SJSA1 (cell line): Measurements from ENCODE around the gene MAP2K5. TPM values are rescaled to one million over a fixed set of nuclear protein-coding genes. Genes with fewer than 3 reads are reported as not detected.
A peak's percentile ranks its signal among the peaks of the same experiment; 100 is the strongest.

ENCODE experiments used
- DNase-seq, 2 experiments: peaks; one replicate each; pipeline ENCODE4 v3.0.0-alpha.2; 2015 to 2020; ENCODE audit warnings: low spot score in 2 of 2, low read depth in 1 of 2
- H3K27ac ChIP-seq: fragments of 250-450 bp; sonication (Bioruptor Pico); 2 replicates; pipeline ENCODE4 v1.5.1; 2020; ENCODE audit warnings: mild to moderate bottlenecking, moderate library complexity
- H3K27me3 ChIP-seq: fragments of 250-450 bp; sonication (Bioruptor Pico); replicated peaks from 2 replicates; pipeline ENCODE4 v1.5.1; 2020; ENCODE audit warnings: mild to moderate bottlenecking, moderate library complexity
- H3K36me3 ChIP-seq: fragments of 250-450 bp; sonication (Bioruptor Pico); 2 replicates; pipeline ENCODE4 v1.5.1; 2020; ENCODE audit warnings: mild to moderate bottlenecking
- H3K4me1 ChIP-seq: fragments of 250-450 bp; sonication (Bioruptor Pico); replicated peaks from 2 replicates; pipeline ENCODE4 v1.6.1; 2021; ENCODE audit warnings: mild to moderate bottlenecking
- H3K4me3 ChIP-seq: fragments of 250-450 bp; sonication (Bioruptor Pico); 2 replicates; pipeline ENCODE4 v1.5.1; 2020; ENCODE audit warnings: mild to moderate bottlenecking
- H3K9me3 ChIP-seq: fragments of 250-450 bp; sonication (Bioruptor Pico); replicated peaks from 2 replicates; pipeline ENCODE4 v1.5.1; 2020; ENCODE audit warnings: mild to moderate bottlenecking
- total RNA-seq: library from RNA; depleted of rRNA; stranded (reverse); fragments of >200 nt; shearing (Covaris generic); gene quantifications from 2 replicates; pipeline ENCODE4 v1.2.3, GENCODE V29; 2014; rRNA removed

The MAP2K5 gene
- total RNA-seq, 1 experiment from 2014 or later, result 4.3 TPM

- Histone ChIP-seq H3K4me1 (peaks cover 32% of the 10 kb centered on the region), H3K27ac (no peak overlapping the region), H3K4me3 (peak overlapping the region; percentile 68; the same call in 1 of the 2 replicates), H3K9me3 (no peaks in the 10 kb centered on the region), H3K36me3 (peaks cover 3% of the 10 kb centered on the region; the same call in 1 of the 2 replicates), H3K27me3 (peaks cover 2% of the 10 kb centered on the region)
- DNase-seq, result no peak
Observed at GRCh38 chr15:67841513-67841762, 298.9 kb downstream of the MAP2K5 start.

- Histone ChIP-seq H3K9me3 (no peaks in the 10 kb centered on the region), H3K27ac (no peak overlapping the region), H3K4me3 (no peak overlapping the region), H3K36me3 (peaks cover 3% of the 10 kb centered on the region; the same call in 1 of the 2 replicates), H3K27me3 (peaks cover 2% of the 10 kb centered on the region), H3K4me1 (peaks cover 32% of the 10 kb centered on the region)
- no peak for DNase-seq
Observed at GRCh38 chr15:67843092-67843501, 300.6 kb downstream of the MAP2K5 start.

DNA sequence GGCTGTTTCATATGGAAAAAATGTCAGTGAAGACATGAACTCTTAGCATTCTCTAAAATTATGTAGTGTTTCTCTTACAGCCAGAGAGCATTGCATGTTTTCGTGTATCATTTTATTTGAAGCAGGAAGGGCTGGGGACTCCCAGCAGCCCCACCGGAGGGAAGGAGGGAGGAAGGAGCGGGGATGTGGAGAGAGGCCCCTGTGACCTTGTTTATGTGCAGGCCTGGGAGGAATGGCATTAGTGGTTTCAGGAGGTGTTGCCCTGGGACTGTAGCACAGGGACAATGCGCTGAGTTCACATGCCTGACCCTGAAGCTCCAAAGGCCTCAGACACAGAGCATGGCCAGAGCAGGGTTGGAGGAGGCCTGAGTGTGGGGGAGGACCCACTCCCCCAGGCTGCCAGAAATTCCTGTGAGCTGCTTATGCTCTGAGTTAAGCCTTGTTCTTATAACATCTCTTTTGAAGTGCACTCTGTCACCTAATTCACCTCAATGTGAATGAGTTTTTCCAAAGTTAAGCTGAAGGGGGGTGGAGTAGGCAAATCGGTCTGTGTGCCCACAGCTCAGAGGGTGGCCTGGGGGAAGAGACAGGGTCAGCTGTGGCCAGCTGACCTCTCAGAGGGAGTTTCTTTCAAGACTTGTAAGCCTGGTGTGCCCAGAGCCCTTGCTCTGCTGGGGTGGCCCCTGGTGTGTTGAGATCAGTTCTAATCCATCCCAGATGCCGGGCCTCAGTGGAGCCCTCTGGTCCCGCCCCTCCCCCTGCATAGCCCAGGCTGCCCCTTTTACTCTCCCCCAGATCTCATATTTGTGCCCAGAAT lies 301.3 kb downstream of the MAP2K5 start:
- H3K4me3 ChIP-seq, result no peak overlapping the region
- peaks cover 3% of the 10 kb centered on the region; the same call in 1 of the 2 replicates for H3K36me3 ChIP-seq
- peaks cover 31% of the 10 kb centered on the region for H3K4me1 ChIP-seq
- no peaks in the 10 kb centered on the region for H3K9me3 ChIP-seq
- peak; percentile 74 to 81 for DNase-seq
- peaks cover 2% of the 10 kb centered on the region for H3K27me3 ChIP-seq
- peak overlapping the region; percentile 4; the same call in 1 of the 2 replicates for H3K27ac ChIP-seq

DNA sequence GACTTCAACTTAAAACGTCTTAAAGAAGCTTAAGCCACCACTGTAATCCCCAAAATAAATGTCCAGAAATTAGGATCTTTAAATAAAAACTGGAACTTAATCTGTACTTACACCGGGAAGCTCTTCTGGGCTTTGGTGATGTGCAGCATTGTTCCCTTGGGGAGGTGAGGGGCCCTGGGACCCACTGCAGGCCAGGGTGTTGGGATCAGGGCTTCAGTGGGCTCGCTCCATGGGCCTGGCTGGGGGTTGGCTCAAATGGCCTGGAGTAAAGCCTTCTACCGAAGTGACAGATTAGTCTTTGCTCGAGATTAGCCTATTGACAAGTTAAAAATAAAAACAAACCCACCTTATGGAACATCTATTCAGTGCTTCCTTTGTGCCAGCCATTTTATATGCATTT lies 303.5 kb downstream of the MAP2K5 start:
- Histone ChIP-seq H3K36me3 (no peaks in the 10 kb centered on the region), H3K9me3 (peaks cover 5% of the 10 kb centered on the region; the same call in 1 of the 2 replicates), H3K4me1 (peaks cover 26% of the 10 kb centered on the region), H3K4me3 (no peak overlapping the region), H3K27ac (no peak overlapping the region), H3K27me3 (no peaks in the 10 kb centered on the region)
- no peak for DNase-seq

GRCh38 chr15:67849538-67849937 lies 307.0 kb downstream of the MAP2K5 start:
- Histone ChIP-seq H3K4me1 (peaks cover 3% of the 10 kb centered on the region), H3K9me3 (peaks cover 5% of the 10 kb centered on the region; the same call in 1 of the 2 replicates), H3K4me3 (no peak overlapping the region), H3K27ac (no peak overlapping the region), H3K36me3 (no peaks in the 10 kb centered on the region), H3K27me3 (no peaks in the 10 kb centered on the region)
- no peak for DNase-seq

- no peaks in the 10 kb centered on the region for H3K27me3 ChIP-seq
- H3K4me1 ChIP-seq, result no peaks in the 10 kb centered on the region
- peaks cover 5% of the 10 kb centered on the region; the same call in 1 of the 2 replicates for H3K9me3 ChIP-seq
- DNase-seq, result no peak
- no peak overlapping the region for H3K27ac ChIP-seq
- H3K36me3 ChIP-seq, result no peaks in the 10 kb centered on the region
- no peak overlapping the region for H3K4me3 ChIP-seq
Observed at GRCh38 chr15:67850336-67850735, 307.8 kb downstream of the MAP2K5 start.

- Histone ChIP-seq H3K4me1 (no peaks in the 10 kb centered on the region), H3K27me3 (no peaks in the 10 kb centered on the region), H3K27ac (no peak overlapping the region), H3K9me3 (peaks cover 5% of the 10 kb centered on the region; the same call in 1 of the 2 replicates), H3K36me3 (no peaks in the 10 kb centered on the region), H3K4me3 (no peak overlapping the region)
- no peak for DNase-seq
Observed at GRCh38 chr15:67850994-67851571, 308.6 kb downstream of the MAP2K5 start.

- no peaks in the 10 kb centered on the region for H3K4me1 ChIP-seq
- DNase-seq, result no peak
- H3K27me3 ChIP-seq, result no peaks in the 10 kb centered on the region
- no peaks in the 10 kb centered on the region for H3K36me3 ChIP-seq
- H3K4me3 ChIP-seq, result no peak overlapping the region
- H3K9me3 ChIP-seq, result peaks cover 5% of the 10 kb centered on the region; the same call in 1 of the 2 replicates
- H3K27ac ChIP-seq, result no peak overlapping the region
Observed at GRCh38 chr15:67852418-67852817, 309.9 kb downstream of the MAP2K5 start.

DNA sequence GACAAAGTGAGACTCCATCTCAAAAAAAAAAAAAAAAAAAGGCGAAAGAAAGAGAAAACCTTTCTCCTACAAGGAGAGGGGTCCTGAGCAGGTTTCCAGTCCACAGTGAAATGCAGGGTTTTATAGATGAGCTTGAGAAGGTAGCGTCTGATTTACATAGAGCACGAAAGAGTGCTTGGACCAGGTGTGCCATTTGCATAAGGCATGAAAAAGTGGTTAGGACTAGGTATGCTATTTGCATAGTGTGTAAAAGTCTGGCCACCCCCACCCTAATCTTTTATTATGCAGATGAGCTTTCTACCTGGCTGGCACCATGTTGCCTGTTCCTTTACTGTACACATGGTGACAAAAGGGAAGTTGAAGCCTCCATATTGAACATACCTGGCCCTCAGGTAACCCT lies 311.0 kb downstream of the MAP2K5 start:
- Histone ChIP-seq H3K9me3 (peaks cover 5% of the 10 kb centered on the region; the same call in 1 of the 2 replicates), H3K27ac (no peak overlapping the region), H3K4me3 (no peak overlapping the region), H3K36me3 (no peaks in the 10 kb centered on the region), H3K27me3 (no peaks in the 10 kb centered on the region), H3K4me1 (no peaks in the 10 kb centered on the region)
- DNase-seq, result no peak

GRCh38 chr15:67854358-67854757 lies 311.9 kb downstream of the MAP2K5 start:
- Histone ChIP-seq H3K27me3 (no peaks in the 10 kb centered on the region), H3K4me1 (no peaks in the 10 kb centered on the region), H3K9me3 (peaks cover 5% of the 10 kb centered on the region; the same call in 1 of the 2 replicates), H3K27ac (no peak overlapping the region), H3K36me3 (no peaks in the 10 kb centered on the region), H3K4me3 (no peak overlapping the region)
- DNase-seq, result no peak

GRCh38 chr15:67855842-67856241 lies 313.3 kb downstream of the MAP2K5 start:
- Histone ChIP-seq H3K27ac (no peak overlapping the region), H3K9me3 (no peaks in the 10 kb centered on the region)

More at GRCh38 chr15:67855842-67856241, 313.3 kb downstream of the MAP2K5 start:
- Histone ChIP-seq H3K4me1 (no peaks in the 10 kb centered on the region), H3K36me3 (no peaks in the 10 kb centered on the region), H3K27me3 (no peaks in the 10 kb centered on the region), H3K4me3 (no peak overlapping the region)
- DNase-seq, result no peak

Other genes starting within 250 kb of the MAP2K5 start
- 3.1 and 3.4 TPM in 2 replicates for gene C15orf61, start 21.6 kb upstream of the MAP2K5 start, total RNA-seq